ENCODE measurements around the gene TMEM91. TPM values are rescaled to one million over a fixed set of nuclear protein-coding genes. Genes with fewer than 3 reads are reported as not detected.

TMEM91 gene
- total and polyA plus RNA-seq, 2 of the 13 experiments (the other 11 are each of a cell fraction or from before 2014, with no cell fraction given): 6.3 to 10.3 TPM

DNA sequence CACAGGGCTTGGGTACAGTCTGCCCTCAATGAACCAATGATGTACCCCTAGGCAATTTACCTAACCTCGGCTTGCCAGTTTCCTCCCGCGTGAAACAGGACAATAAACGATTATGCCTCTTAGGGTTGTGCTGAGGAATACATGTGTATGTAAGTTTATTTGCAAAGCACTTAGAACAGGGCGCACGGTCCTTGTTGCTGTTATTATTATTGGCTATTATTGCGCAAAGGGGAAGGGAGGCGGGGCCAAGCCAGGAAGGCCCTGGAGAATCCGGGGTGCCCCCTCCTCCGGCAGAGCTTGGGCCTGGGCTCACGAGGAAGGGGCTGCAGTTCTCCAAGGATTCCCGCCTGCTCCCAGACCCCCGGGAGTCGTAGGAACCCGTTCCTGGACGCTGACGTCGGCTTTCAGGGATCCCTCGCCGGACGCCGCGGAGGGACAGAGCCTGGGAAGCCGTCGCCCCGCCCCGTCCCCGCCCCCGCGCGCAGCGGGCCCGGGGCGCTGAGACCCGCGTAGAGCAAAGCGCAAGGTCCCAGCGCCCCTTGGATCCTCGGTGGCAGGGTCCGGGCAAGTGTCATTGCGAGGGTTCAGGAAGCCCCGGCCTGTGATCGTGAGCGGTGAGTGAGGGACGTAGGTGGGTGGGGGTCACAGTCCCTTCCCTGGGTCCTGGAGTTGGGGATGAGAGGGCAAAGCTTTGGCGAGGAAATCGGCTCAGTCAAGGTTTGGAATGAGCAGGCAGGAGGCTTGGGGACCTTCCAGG, at the start of gene TMEM91 (continued):
- TF ChIP-seq ZNF605 (CRISPR knock-in tag; IDR thresholded peaks at IDR 0.05) (0 out of 2 replicates have a peak, but pooled peaks have one; percentile 33), ZEB1 (IDR thresholded peaks at IDR 0.05; ENCODE audit: insufficient replicate concordance, low read depth) (peak; percentile 26), ZNF350 (CRISPR knock-in tag; IDR thresholded peaks at IDR 0.05; ENCODE audit: borderline replicate concordance, low read depth) (peak; percentile 30; the same call in 1 of the 2 replicates), AKAP8 (CRISPR knock-in tag; IDR thresholded peaks at IDR 0.05) (peak; percentile 83), SALL1 (CRISPR knock-in tag; IDR thresholded peaks at IDR 0.05) (peak; percentile 34; the same call in 1 of the 2 replicates), REPIN1 (CRISPR knock-in tag; IDR thresholded peaks at IDR 0.05; ENCODE audit: borderline replicate concordance, low read depth) (peak; percentile 97), MAFK (conservative IDR thresholded peaks at IDR 0.05 in 1 of 2, IDR thresholded peaks at IDR 0.05 in 1 of 2; ENCODE audit: low read length in 2 of 2) (no peak), POLR2A (IDR thresholded peaks at IDR 0.05; ENCODE audit: insufficient read depth in 1 of 2, low read depth in 2 of 2, low read length in 2 of 2) (0 out of 4 replicates have a peak, but pooled peaks of 1 of the 2 experiments have one; percentile 55), GTF2F1 (IDR thresholded peaks at IDR 0.05; ENCODE audit: low read length) (no peak), HNRNPLL (IDR thresholded peaks at IDR 0.05; ENCODE audit: low read depth, low read length, poor library complexity, severe bottlenecking) (peak; percentile 61), ZNF839 (CRISPR knock-in tag; IDR thresholded peaks at IDR 0.05; ENCODE audit: borderline replicate concordance) (0 out of 2 replicates have a peak, but pooled peaks have one; percentile 50), MEIS2 (CRISPR knock-in tag; IDR thresholded peaks at IDR 0.05) (peak; percentile 11; the same call in 1 of the 2 replicates), THAP11 (CRISPR knock-in tag; IDR thresholded peaks at IDR 0.05) (peak; percentile 41; the same call in 1 of the 2 replicates), ZNF670 (CRISPR knock-in tag; IDR thresholded peaks at IDR 0.05; ENCODE audit: borderline replicate concordance) (0 out of 2 replicates have a peak, but pooled peaks have one; percentile 46), GABPB1 (CRISPR knock-in tag; IDR thresholded peaks at IDR 0.05) (peak; percentile 71; the same call in 1 of the 2 replicates), SAFB2 (CRISPR knock-in tag; IDR thresholded peaks at IDR 0.05; ENCODE audit: borderline replicate concordance, low read depth) (0 out of 2 replicates have a peak, but pooled peaks have one; percentile 44), ISL2 (CRISPR knock-in tag; IDR thresholded peaks at IDR 0.05) (0 out of 2 replicates have a peak, but pooled peaks have one; percentile 3), KDM5B (CRISPR knock-in tag; IDR thresholded peaks at IDR 0.05; ENCODE audit: borderline replicate concordance) (peak; percentile 81; the same call in 1 of the 2 replicates), ZNF607 (CRISPR knock-in tag; IDR thresholded peaks at IDR 0.05; ENCODE audit: borderline replicate concordance) (peak; percentile 61; the same call in 1 of the 2 replicates), MTA1 (CRISPR knock-in tag; IDR thresholded peaks at IDR 0.05; ENCODE audit: borderline replicate concordance) (peak; percentile 15; the same call in 1 of the 2 replicates), NFE2L2 (IDR thresholded peaks at IDR 0.05; ENCODE audit: low read length) (no peak), ZNF337 (CRISPR knock-in tag; IDR thresholded peaks at IDR 0.05; ENCODE audit: borderline replicate concordance, low read depth) (peak; percentile 12; the same call in 1 of the 2 replicates)
- TF ChIP-seq, protein P1, sequence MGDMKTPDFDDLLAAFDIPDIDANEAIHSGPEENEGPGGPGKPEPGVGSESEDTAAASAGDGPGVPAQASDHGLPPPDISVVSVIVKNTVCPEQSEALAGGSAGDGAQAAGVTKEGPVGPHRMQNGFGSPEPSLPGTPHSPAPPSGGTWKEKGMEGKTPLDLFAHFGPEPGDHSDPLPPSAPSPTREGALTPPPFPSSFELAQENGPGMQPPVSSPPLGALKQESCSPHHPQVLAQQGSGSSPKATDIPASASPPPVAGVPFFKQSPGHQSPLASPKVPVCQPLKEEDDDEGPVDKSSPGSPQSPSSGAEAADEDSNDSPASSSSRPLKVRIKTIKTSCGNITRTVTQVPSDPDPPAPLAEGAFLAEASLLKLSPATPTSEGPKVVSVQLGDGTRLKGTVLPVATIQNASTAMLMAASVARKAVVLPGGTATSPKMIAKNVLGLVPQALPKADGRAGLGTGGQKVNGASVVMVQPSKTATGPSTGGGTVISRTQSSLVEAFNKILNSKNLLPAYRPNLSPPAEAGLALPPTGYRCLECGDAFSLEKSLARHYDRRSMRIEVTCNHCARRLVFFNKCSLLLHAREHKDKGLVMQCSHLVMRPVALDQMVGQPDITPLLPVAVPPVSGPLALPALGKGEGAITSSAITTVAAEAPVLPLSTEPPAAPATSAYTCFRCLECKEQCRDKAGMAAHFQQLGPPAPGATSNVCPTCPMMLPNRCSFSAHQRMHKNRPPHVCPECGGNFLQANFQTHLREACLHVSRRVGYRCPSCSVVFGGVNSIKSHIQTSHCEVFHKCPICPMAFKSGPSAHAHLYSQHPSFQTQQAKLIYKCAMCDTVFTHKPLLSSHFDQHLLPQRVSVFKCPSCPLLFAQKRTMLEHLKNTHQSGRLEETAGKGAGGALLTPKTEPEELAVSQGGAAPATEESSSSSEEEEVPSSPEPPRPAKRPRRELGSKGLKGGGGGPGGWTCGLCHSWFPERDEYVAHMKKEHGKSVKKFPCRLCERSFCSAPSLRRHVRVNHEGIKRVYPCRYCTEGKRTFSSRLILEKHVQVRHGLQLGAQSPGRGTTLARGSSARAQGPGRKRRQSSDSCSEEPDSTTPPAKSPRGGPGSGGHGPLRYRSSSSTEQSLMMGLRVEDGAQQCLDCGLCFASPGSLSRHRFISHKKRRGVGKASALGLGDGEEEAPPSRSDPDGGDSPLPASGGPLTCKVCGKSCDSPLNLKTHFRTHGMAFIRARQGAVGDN (CRISPR knock-in tag; IDR thresholded peaks at IDR 0.05): peak; percentile 84
- TF ChIP-seq, protein P2, sequence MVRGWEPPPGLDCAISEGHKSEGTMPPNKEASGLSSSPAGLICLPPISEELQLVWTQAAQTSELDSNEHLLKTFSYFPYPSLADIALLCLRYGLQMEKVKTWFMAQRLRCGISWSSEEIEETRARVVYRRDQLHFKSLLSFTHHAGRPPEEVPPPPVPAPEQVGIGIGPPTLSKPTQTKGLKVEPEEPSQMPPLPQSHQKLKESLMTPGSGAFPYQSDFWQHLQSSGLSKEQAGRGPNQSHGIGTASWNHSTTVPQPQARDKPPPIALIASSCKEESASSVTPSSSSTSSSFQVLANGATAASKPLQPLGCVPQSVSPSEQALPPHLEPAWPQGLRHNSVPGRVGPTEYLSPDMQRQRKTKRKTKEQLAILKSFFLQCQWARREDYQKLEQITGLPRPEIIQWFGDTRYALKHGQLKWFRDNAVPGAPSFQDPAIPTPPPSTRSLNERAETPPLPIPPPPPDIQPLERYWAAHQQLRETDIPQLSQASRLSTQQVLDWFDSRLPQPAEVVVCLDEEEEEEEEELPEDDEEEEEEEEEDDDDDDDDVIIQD (CRISPR knock-in tag; IDR thresholded peaks at IDR 0.05; ENCODE audit: low read depth): no peak

Measured in HepG2 (cell line).